Measurements from ENCODE around the gene HOXD10. TPM values are rescaled to one million over a fixed set of nuclear protein-coding genes. Genes with fewer than 3 reads are reported as not detected.

Gene HOXD10
- total RNA-seq, 1 donor from 2014 or later, result not detected

DNA sequence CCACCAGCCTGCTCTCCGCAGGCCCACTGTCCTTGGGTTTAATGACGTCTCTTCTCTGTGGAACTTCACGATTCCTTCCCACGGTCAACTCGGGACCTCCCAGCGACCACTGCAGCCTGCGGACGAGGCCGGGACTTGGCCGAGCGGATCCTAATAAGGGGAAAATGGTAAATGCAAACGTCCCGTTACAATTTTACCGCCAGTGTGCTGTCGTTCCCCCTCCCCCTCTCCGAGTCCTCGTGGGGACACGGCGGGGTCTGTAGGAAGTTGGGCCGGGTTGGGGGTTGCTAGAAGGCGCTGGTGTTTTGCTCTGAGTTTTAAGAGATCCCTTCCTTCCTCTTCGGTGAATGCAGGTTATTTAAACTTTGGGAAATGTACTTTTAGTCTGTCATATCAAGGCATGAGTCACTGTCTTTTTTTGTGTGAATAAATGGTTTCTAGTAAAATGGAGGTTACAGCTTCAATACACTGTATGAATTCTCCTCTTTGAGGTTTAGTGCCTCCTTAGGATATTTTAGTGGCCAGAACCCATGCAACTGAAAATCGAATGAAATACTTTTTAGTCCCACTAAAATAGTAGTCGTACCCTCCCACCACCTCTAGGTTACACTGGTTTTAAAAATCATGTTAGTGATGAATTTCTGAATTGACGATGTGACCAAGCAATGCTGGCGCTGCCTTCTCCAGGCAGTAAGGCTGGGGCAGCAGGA lies 7.2 kb upstream of the HOXD10 start:
- CTCF ChIA-PET, result no interaction called here
- H3K27me3 Mint-ChIP-seq, result peaks cover 72% of the 10 kb centered on the region
- intact Hi-C loops (cut with micrococcal nuclease), result no loop called here

DNA sequence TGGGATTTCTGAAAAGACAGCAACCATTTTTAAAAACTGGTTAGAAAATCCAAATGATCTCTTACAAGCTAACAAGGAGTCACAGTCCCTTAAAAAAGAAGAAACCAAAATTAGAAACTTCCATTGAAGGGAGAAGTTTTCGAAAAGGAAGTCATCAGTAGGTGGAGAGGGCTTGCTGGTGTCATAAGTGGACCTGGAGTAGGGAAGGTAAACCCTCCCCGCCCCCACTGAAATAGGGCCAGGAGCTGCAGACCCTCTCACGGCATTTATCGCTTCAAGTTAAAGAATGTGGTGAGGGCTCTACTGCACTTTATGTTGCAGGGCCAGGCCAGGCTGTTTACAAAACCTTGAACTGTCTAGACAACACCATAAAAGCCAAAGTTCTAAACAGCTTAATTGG lies 6.6 kb upstream of the HOXD10 start:
- Mint-ChIP-seq H3K27me3 (peaks cover 68% of the 10 kb centered on the region), H3K4me3 (no peak overlapping the region), H3K36me3 (ENCODE audit: low read depth) (no peaks in the 10 kb centered on the region), H3K27ac (no peak overlapping the region), H3K4me1 (peaks cover 16% of the 10 kb centered on the region), H3K9me3 (peaks cover 3% of the 10 kb centered on the region)
- no peak for DNase-seq
- CTCF ChIA-PET, result interaction anchor here (1.2 kb wide), 1 partner anchor 17 kb away, joined by 7 read pairs; no protein-coding TSS in a partner anchor
- TF ChIP-seq, protein P1, sequence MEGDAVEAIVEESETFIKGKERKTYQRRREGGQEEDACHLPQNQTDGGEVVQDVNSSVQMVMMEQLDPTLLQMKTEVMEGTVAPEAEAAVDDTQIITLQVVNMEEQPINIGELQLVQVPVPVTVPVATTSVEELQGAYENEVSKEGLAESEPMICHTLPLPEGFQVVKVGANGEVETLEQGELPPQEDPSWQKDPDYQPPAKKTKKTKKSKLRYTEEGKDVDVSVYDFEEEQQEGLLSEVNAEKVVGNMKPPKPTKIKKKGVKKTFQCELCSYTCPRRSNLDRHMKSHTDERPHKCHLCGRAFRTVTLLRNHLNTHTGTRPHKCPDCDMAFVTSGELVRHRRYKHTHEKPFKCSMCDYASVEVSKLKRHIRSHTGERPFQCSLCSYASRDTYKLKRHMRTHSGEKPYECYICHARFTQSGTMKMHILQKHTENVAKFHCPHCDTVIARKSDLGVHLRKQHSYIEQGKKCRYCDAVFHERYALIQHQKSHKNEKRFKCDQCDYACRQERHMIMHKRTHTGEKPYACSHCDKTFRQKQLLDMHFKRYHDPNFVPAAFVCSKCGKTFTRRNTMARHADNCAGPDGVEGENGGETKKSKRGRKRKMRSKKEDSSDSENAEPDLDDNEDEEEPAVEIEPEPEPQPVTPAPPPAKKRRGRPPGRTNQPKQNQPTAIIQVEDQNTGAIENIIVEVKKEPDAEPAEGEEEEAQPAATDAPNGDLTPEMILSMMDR (IDR thresholded peaks at IDR 0.05), result no peak
- intact Hi-C loops (cut with micrococcal nuclease), result loop anchor here (2.0 kb wide), 1 partner anchor 25 kb away; no protein-coding TSS in a partner anchor
- ATAC-seq (ENCODE audit: low read depth), result no peak
- POLR2A ChIA-PET, result no interaction called here

More for the DNA sequence above, 7.2 kb upstream of the HOXD10 start:
- H3K9me3 Mint-ChIP-seq, result peaks cover 3% of the 10 kb centered on the region
- H3K36me3 Mint-ChIP-seq (ENCODE audit: low read depth), result no peaks in the 10 kb centered on the region
- no peak overlapping the region for H3K27ac Mint-ChIP-seq
- ATAC-seq (ENCODE audit: low read depth), result no peak
- POLR2A ChIA-PET, result no interaction called here
- no peak overlapping the region for H3K4me3 Mint-ChIP-seq
- DNase-seq, result no peak
- TF ChIP-seq, protein P1 (IDR thresholded peaks at IDR 0.05), result no peak
- peaks cover 17% of the 10 kb centered on the region for H3K4me1 Mint-ChIP-seq

DNA sequence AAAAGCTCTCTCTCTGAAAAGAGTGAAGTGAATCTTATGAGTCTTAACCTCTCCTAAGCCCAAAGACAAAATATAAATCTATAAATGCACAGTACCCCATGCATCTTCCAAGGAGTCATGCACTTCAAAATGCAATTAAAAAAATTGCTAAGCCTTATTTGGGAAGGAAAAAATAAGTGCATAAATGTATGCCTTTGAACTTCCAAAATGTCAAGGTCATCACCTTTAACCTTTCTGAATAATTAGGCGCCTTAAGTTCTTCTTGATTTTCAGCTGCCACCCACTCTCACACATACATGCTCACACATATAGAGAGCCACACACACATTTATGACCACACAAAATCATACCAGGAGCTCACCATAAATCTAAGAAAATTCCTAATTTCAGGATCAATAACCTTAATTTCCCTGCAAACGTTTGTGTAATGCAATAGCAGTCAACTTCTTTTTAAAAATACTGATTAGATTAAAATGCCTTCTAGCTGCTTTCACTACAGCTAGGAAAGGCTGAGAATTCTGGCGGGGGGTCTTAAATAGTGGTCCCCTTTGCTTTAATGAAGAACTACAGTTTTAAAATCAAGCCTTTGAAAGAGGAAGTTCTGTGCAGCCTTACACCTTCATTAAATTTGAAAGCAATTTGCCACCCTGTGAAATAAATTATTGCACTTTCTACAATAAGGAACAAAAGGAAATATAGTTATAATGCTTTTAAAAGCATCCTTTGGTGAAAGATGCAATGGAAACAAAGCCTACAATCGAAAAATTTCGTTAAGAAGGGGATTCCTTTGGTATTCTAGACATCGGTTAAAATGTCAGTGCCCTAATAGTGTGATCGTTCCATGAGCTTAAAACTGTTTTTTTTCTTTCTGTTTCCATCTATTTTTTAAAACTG lies 5.9 kb upstream of the HOXD10 start:
- Mint-ChIP-seq H3K4me3 (no peak overlapping the region), H3K27ac (no peak overlapping the region), H3K9me3 (peaks cover 3% of the 10 kb centered on the region), H3K27me3 (peaks cover 63% of the 10 kb centered on the region), H3K36me3 (ENCODE audit: low read depth) (no peaks in the 10 kb centered on the region), H3K4me1 (peaks cover 15% of the 10 kb centered on the region)
- DNase-seq (no peak), ATAC-seq (ENCODE audit: low read depth) (no peak)
- ChIA-PET CTCF (interaction anchor here (0.8 to 1.2 kb wide), 2 partner anchors 16 to 541 kb away, joined by 3 to 7 read pairs; no protein-coding TSS in a partner anchor), POLR2A (no interaction called here)
- intact Hi-C loops (cut with micrococcal nuclease), result loop anchor here (2.0 kb wide), 1 partner anchor 26 kb away; no protein-coding TSS in a partner anchor
- TF ChIP-seq, protein P1 (IDR thresholded peaks at IDR 0.05), result no peak

DNA sequence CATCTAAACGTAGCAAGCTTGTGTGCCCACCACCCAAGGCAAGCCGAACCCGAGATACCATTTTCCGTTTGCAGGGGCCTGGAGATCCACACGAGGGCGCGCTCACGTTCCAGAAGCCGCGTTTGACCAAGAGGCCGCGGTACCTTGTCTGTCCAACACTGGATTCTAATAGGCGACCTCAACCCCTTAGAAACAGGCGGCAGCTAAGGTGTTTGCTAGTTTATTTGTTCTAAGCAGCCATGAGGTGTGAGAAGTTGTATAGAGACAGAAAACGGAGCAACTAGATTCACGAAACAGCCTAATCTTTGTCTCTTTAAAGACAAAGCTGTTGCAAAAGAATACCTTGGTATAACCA lies 5.3 kb upstream of the HOXD10 start:
- TF ChIP-seq, protein P1 (IDR thresholded peaks at IDR 0.05), result no peak
- Mint-ChIP-seq H3K4me3 (no peak overlapping the region), H3K4me1 (peaks cover 10% of the 10 kb centered on the region), H3K36me3 (ENCODE audit: low read depth) (no peaks in the 10 kb centered on the region), H3K9me3 (peaks cover 1% of the 10 kb centered on the region), H3K27ac (no peak overlapping the region), H3K27me3 (peaks cover 62% of the 10 kb centered on the region)
- CTCF ChIA-PET, result interaction anchor here (0.8 to 1.2 kb wide), 2 partner anchors 16 to 540 kb away, joined by 3 to 7 read pairs; no protein-coding TSS in a partner anchor
- intact Hi-C loops (cut with micrococcal nuclease), result loop anchor here (2.0 kb wide), 1 partner anchor 26 kb away; no protein-coding TSS in a partner anchor
- ATAC-seq (ENCODE audit: low read depth) (no peak), DNase-seq (no peak)
- POLR2A ChIA-PET, result no interaction called here
